Measurements from ENCODE around the gene SRPX2. TPM values are rescaled to one million over a fixed set of nuclear protein-coding genes. Genes with fewer than 3 reads are reported as not detected.

SRPX2 gene, protein sequence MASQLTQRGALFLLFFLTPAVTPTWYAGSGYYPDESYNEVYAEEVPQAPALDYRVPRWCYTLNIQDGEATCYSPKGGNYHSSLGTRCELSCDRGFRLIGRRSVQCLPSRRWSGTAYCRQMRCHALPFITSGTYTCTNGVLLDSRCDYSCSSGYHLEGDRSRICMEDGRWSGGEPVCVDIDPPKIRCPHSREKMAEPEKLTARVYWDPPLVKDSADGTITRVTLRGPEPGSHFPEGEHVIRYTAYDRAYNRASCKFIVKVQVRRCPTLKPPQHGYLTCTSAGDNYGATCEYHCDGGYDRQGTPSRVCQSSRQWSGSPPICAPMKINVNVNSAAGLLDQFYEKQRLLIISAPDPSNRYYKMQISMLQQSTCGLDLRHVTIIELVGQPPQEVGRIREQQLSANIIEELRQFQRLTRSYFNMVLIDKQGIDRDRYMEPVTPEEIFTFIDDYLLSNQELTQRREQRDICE
- 44.1 and 66.1 TPM in 2 replicates for total RNA-seq

DNA sequence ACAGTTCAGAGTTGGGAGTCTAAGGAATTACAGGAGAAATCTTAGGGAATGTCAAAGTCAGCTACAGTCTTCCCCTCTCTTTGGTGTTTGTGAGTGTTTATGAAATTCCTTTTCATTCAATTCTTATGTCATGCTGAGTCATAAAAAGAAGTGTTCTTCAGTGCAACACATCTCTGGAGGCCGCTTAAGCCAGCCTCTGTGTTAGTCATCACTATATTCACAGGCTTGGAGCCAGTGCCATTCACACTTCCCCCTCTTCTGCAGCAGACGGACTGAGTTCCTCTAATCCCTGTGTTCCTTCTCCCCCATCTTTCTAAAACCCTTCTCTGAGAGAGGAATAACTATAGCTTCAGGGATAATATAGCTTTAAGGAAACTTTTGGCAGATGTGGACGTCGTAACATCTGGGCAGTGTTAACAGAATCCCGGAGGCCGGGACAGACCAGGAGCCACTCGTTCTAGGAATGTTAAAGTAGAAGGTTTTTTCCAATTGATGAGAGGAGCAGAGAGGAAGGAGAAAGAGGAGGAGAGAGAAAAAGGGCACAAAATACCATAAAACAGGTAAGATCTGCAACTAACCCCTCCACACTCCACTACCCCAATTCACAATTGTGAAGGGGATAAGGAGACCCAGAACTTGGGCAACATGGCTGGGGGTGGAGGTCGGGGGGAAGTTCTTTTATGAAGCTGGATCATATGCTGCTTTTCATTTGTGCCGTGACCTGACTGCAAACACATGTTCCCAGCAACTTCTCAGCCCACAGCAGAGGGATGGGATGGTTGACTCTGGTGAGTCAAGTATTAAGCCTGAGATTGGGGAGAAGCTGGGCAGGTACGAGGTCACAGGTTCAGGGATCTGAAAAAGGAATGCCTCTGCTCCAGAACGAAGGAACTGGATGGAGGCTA lies at the start of gene SRPX2:
Gene SRPX2, plus strand, starts transcription at position 244 of the 905 bp plus-strand sequence. CDS start 2,124 bp downstream, outside the sequence.
- TF ChIP-seq, protein P1, sequence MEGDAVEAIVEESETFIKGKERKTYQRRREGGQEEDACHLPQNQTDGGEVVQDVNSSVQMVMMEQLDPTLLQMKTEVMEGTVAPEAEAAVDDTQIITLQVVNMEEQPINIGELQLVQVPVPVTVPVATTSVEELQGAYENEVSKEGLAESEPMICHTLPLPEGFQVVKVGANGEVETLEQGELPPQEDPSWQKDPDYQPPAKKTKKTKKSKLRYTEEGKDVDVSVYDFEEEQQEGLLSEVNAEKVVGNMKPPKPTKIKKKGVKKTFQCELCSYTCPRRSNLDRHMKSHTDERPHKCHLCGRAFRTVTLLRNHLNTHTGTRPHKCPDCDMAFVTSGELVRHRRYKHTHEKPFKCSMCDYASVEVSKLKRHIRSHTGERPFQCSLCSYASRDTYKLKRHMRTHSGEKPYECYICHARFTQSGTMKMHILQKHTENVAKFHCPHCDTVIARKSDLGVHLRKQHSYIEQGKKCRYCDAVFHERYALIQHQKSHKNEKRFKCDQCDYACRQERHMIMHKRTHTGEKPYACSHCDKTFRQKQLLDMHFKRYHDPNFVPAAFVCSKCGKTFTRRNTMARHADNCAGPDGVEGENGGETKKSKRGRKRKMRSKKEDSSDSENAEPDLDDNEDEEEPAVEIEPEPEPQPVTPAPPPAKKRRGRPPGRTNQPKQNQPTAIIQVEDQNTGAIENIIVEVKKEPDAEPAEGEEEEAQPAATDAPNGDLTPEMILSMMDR (IDR thresholded peaks at IDR 0.05; ENCODE audit: insufficient read depth, low read depth, low read length), result no peak
- peak; percentile 93 for DNase-seq (ENCODE audit: low read depth)
- H3K4me3 ChIP-seq (ENCODE audit: low read depth, low read length), result peak within 1 kb of the TSS; percentile 74

DNA sequence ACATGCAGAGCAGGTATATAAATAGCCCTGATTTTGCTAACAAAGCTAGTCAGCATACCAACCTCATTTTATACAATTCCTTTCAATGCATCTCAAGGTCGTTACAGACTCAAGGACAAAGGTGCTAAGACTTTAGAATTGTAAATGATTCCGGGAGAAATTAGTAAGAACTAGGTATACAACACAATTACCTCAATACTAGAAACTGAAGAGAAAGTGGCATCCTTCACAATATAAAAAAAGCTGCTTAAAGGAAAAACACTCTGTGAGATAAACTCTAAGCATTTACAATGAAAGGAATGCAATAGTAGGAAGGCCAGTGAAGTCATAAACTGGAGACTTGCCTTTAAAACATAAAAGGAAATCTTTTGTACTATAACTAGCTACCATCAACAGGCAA lies 47.4 kb upstream of the SRPX2 start:
- TF ChIP-seq, protein P1 (IDR thresholded peaks at IDR 0.05; ENCODE audit: insufficient read depth, low read depth, low read length), result no peak
- no peak overlapping the region for H3K4me3 ChIP-seq (ENCODE audit: low read depth, low read length)
- no peak for DNase-seq (ENCODE audit: low read depth)

DNA sequence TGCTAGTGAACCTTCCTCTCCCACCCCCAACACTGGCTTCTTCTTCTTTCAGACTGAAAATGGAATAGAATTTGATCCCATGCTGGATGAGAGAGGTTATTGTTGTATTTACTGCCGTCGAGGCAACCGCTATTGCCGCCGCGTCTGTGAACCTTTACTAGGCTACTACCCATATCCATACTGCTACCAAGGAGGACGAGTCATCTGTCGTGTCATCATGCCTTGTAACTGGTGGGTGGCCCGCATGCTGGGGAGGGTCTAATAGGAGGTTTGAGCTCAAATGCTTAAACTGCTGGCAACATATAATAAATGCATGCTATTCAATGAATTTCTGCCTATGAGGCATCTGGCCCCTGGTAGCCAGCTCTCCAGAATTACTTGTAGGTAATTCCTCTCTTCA lies 44.5 kb upstream of the SRPX2 start:
- no peak overlapping the region for H3K4me3 ChIP-seq (ENCODE audit: low read depth, low read length)
- DNase-seq (ENCODE audit: low read depth), result no peak
- TF ChIP-seq, protein P1 (IDR thresholded peaks at IDR 0.05; ENCODE audit: insufficient read depth, low read depth, low read length), result no peak

DNA sequence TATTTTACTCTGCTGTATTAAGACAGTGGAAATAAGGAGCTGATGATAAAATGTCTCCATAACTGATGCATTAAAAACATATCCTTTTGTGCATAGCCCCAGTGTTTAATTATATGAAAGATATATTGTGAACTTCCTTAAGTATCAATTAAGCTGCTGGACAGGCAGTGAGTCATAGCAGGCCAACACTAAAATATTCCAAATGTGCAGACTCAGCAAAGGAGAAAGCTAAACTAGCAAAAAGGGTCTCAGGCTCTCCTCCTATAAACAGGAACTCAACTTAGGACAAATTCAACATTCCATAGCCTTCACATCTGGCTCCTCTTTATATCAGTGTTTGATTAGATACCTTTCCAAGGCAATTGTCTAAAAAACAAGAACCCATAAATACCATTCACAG lies 43.7 kb upstream of the SRPX2 start:
- DNase-seq (ENCODE audit: low read depth), result no peak
- TF ChIP-seq, protein P1 (IDR thresholded peaks at IDR 0.05; ENCODE audit: insufficient read depth, low read depth, low read length), result no peak
- no peak overlapping the region for H3K4me3 ChIP-seq (ENCODE audit: low read depth, low read length)

DNA sequence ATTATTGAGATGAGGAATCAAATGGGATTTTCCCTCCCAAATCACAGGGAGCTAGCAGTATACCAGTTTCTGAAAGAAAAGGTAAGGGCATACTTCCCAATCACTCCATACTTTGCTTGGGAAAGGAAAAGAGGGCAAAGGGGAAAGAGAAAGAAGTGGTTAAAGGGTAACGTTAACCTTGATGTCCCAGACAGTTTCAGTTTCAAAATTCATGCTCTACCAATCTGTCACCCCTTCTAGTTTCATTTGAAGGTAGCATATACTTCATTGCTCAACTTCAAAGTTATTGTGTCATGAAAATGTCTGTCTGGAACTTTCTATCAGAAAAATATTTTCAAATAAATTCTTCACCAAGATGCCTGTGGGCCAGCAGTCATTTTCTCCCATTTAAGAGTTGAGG lies 43.2 kb upstream of the SRPX2 start:
- DNase-seq (ENCODE audit: low read depth), result no peak
- no peak overlapping the region for H3K4me3 ChIP-seq (ENCODE audit: low read depth, low read length)
- TF ChIP-seq, protein P1 (IDR thresholded peaks at IDR 0.05; ENCODE audit: insufficient read depth, low read depth, low read length), result no peak

DNA sequence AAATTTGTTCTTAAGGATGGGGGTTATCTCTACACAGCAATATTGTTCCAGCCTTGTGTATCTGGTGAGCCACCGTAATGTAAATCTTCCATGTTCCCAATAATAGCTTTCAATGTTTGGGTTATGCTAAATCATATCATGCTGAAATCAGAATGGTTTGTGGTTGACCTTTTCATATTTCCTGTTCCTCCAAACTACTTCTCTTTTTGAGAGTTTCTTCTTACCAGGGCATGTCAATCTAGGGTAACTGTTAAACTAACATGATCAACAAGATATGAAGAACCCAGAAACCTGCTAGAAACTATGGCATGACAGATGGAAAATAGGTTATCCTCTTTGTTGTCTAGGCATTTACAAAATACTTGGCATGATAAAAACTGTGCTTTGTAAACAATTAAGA lies 37.2 kb upstream of the SRPX2 start:
- TF ChIP-seq, protein P1 (IDR thresholded peaks at IDR 0.05; ENCODE audit: insufficient read depth, low read depth, low read length), result no peak
- DNase-seq (ENCODE audit: low read depth), result no peak
- H3K4me3 ChIP-seq (ENCODE audit: low read depth, low read length), result no peak overlapping the region

Data from fibroblast of villous mesenchyme (primary cell).